Endodermal cell (in vitro differentiated cells): ENCODE data around the gene TUBA4A. TPM values are rescaled to one million over a fixed set of nuclear protein-coding genes. Genes with fewer than 3 reads are reported as not detected.

Source experiments
- DNase-seq: peaks from one replicate; pipeline ENCODE4 v3.0.0-alpha.2; 2017
- H3K27ac ChIP-seq: 2 replicates; pipeline ENCODE4 v1.5.1; 2013; ENCODE audit warnings: mild to moderate bottlenecking, low read depth, low read length, moderate library complexity
- H3K27me3 ChIP-seq: 2 replicates; pipeline ENCODE4 v1.6.1; 2013; ENCODE audit warnings: mild to moderate bottlenecking, low read length, moderate library complexity; ENCODE audit not compliant: insufficient read depth, control insufficient read depth, poor library complexity, severe bottlenecking
- H3K36me3 ChIP-seq: 2 replicates; pipeline ENCODE4 v1.7.0; 2013; ENCODE audit warnings: mild to moderate bottlenecking, low read length, moderate library complexity; ENCODE audit not compliant: control insufficient read depth, insufficient read depth
- H3K4me1 ChIP-seq: one replicate; pipeline ENCODE4 v1.7.0; 2013; ENCODE audit warnings: low read length; ENCODE audit not compliant: control insufficient read depth, insufficient read depth
- H3K4me3 ChIP-seq: 2 replicates; pipeline ENCODE4 v1.5.1; 2013; ENCODE audit warnings: mild to moderate bottlenecking, low read length, moderate library complexity
- H3K9ac ChIP-seq: 2 replicates; pipeline ENCODE4 v1.6.1; 2013; ENCODE audit warnings: mild to moderate bottlenecking, low read length, moderate library complexity; ENCODE audit not compliant: poor library complexity, severe bottlenecking; ENCODE audit errors: extremely low read depth
- H3K9me3 ChIP-seq: 2 replicates; pipeline ENCODE4 v1.6.1; 2013; ENCODE audit warnings: mild to moderate bottlenecking, low read length, moderate library complexity; ENCODE audit not compliant: control insufficient read depth
- H3K27ac Mint-ChIP-seq: 2 replicates; pipeline ENCODE4 v1.8.0; 2020; ENCODE audit warnings: mixed read lengths
- H3K27me3 Mint-ChIP-seq: 2 replicates; pipeline ENCODE4 v1.8.0; 2021; ENCODE audit warnings: mild to moderate bottlenecking, mixed read lengths; ENCODE audit not compliant: insufficient read depth
- H3K36me3 Mint-ChIP-seq: 2 replicates; pipeline ENCODE4 v1.8.0; 2020; ENCODE audit warnings: low read depth, mixed read lengths
- H3K4me1 Mint-ChIP-seq: 2 replicates; pipeline ENCODE4 v1.8.0; 2020; ENCODE audit warnings: mixed read lengths
- H3K4me3 Mint-ChIP-seq: 2 replicates; pipeline ENCODE4 v1.8.0; 2020; ENCODE audit warnings: mild to moderate bottlenecking, moderate library complexity, mixed read lengths
- H3K9me3 Mint-ChIP-seq: 2 replicates; pipeline ENCODE4 v1.8.0; 2020; ENCODE audit warnings: mild to moderate bottlenecking, mixed read lengths
- CTCF ChIP-seq: fragments of 200-600 bp; sonication (generic); conservative IDR thresholded peaks from 2 replicates; pipeline ENCODE4 v1.5.0; 2021; ENCODE audit warnings: antibody characterized with exemption, mild to moderate bottlenecking
- WGBS, 2 experiments: methylation state at CpG; one replicate each; pipeline versions ENCODE4 v1.1.5 to v1.1.7; 2013; ENCODE audit warnings: missing lambda C conversion rate in 2 of 2, mixed read lengths in 1 of 2; ENCODE audit not compliant: insufficient coverage in 1 of 2, insufficient read length in 1 of 2; 5-methylcytosine and 5-hydroxymethylcytosine counted together
- total RNA-seq, 2 donors: library from RNA; stranded (reverse); fragmentation: NEBNext Ultra II Directional in 1 of 2; extraction: Animal tissue kit (Norgen Biotek cat#: 25700) in 1 of 2; gene quantifications; 2 replicates in 1 of 2; 3 replicates in 1 of 2; pipeline ENCODE4 v1.2.1, GENCODE V29; 2021

Gene TUBA4A
- total RNA-seq, 2 donors from 2014 or later = 4.0 to 9.5 TPM

GRCh38 chr2:219252084-219252483, 1.6 kb downstream of the TUBA4A start:
- Histone ChIP-seq H3K9ac (no peak overlapping the region), H3K4me3 (no peak overlapping the region), H3K4me1 (peaks cover 17% of the 10 kb centered on the region), H3K9me3 (no peaks in the 10 kb centered on the region), H3K36me3 (peaks cover 10% of the 10 kb centered on the region), H3K27me3 (peaks cover 57% of the 10 kb centered on the region), H3K27ac (no peak overlapping the region)
- 67 to 71% methylated on average over 2 to 5 of the region's 5 CpGs for WGBS, 2 experiments
- H3K9me3 Mint-ChIP-seq = no peaks in the 10 kb centered on the region
- H3K4me3 Mint-ChIP-seq = peak overlapping the region; percentile 51
- TF ChIP-seq CTCF = no peak
- no peak for DNase-seq
- no peak overlapping the region for H3K27ac Mint-ChIP-seq
- H3K36me3 Mint-ChIP-seq = peaks cover 5% of the 10 kb centered on the region
- H3K4me1 Mint-ChIP-seq = peaks cover 26% of the 10 kb centered on the region
- H3K27me3 Mint-ChIP-seq = peaks cover 60% of the 10 kb centered on the region

- Histone ChIP-seq H3K4me3 (no peak overlapping the region), H3K27ac (no peak overlapping the region), H3K9ac (no peak overlapping the region), H3K9me3 (no peaks in the 10 kb centered on the region), H3K27me3 (peaks cover 53% of the 10 kb centered on the region), H3K36me3 (peaks cover 14% of the 10 kb centered on the region), H3K4me1 (peaks cover 17% of the 10 kb centered on the region)
- Mint-ChIP-seq H3K36me3 (peaks cover 5% of the 10 kb centered on the region), H3K27me3 (peaks cover 56% of the 10 kb centered on the region), H3K4me3 (no peak overlapping the region), H3K4me1 (peaks cover 26% of the 10 kb centered on the region), H3K27ac (no peak overlapping the region), H3K9me3 (no peaks in the 10 kb centered on the region)
- WGBS, 2 experiments = 88 to 94% methylated on average over 5 to 6 of the region's 6 CpGs
- DNase-seq = no peak
- TF ChIP-seq CTCF = no peak
Measured at GRCh38 chr2:219251656-219252055, 2.1 kb downstream of the TUBA4A start.

- H3K9me3 ChIP-seq = no peaks in the 10 kb centered on the region
- Mint-ChIP-seq H3K27ac (peak overlapping the region; percentile 93), H3K9me3 (no peaks in the 10 kb centered on the region), H3K27me3 (peaks cover 41% of the 10 kb centered on the region), H3K36me3 (peaks cover 5% of the 10 kb centered on the region), H3K4me1 (peaks cover 26% of the 10 kb centered on the region), H3K4me3 (no peak overlapping the region)
- WGBS, 2 experiments = 93 to 95% methylated on average over 18 to 22 of the region's 22 CpGs
- DNase-seq = no peak
- H3K36me3 ChIP-seq = peaks cover 14% of the 10 kb centered on the region
- TF ChIP-seq CTCF = no peak
- H3K27ac ChIP-seq = no peak overlapping the region
- H3K4me3 ChIP-seq = no peak overlapping the region
- H3K4me1 ChIP-seq = peaks cover 21% of the 10 kb centered on the region
- no peak overlapping the region for H3K9ac ChIP-seq
- peaks cover 38% of the 10 kb centered on the region for H3K27me3 ChIP-seq
Measured at GRCh38 chr2:219250049-219250781, 3.5 kb downstream of the TUBA4A start.
